ENCODE data around the gene XPNPEP2. TPM values are rescaled to one million over a fixed set of nuclear protein-coding genes. Genes with fewer than 3 reads are reported as not detected.
A peak's percentile ranks its signal among the peaks of the same experiment; 100 is the strongest.

The XPNPEP2 gene
- total RNA-seq, 1 donor = not detected

- Histone ChIP-seq H3K27me3 (ENCODE audit: insufficient read depth, low read length) (no peaks in the 10 kb centered on the region), H2AFZ (ENCODE audit: low read length) (no peak overlapping the region), H4K20me1 (ENCODE audit: insufficient read depth, low read length) (no peaks in the 10 kb centered on the region), H3K36me3 (ENCODE audit: insufficient read depth, low read length) (no peaks in the 10 kb centered on the region), H3K9me3 (ENCODE audit: low read depth, low read length) (no peaks in the 10 kb centered on the region), H3K4me3 (ENCODE audit: insufficient read depth, low read length) (no peak overlapping the region), H3K27ac (ENCODE audit: low read depth, low read length) (no peak overlapping the region), H3K4me1 (ENCODE audit: insufficient read depth, low read length) (no peaks in the 10 kb centered on the region), H3K79me2 (ENCODE audit: insufficient read depth, low read length) (no peaks in the 10 kb centered on the region), H3K4me2 (ENCODE audit: insufficient read depth, low read length) (no peak overlapping the region)
- DNase-seq (ENCODE audit: insufficient read length, low spot score, missing footprints) = peak; percentile 34
- TF ChIP-seq CTCF (IDR thresholded peaks at IDR 0.05; ENCODE audit: extremely low read depth, low read depth, low read length) = no peak
These were observed 54.0 kb downstream of the XPNPEP2 start for GRCh38 chrX:129792586-129793291.

- H3K27me3 ChIP-seq (ENCODE audit: insufficient read depth, low read length) = no peaks in the 10 kb centered on the region
- H3K4me1 ChIP-seq (ENCODE audit: insufficient read depth, low read length) = no peaks in the 10 kb centered on the region
- no peaks in the 10 kb centered on the region for H4K20me1 ChIP-seq (ENCODE audit: insufficient read depth, low read length)
- no peak overlapping the region for H3K4me3 ChIP-seq (ENCODE audit: insufficient read depth, low read length)
- no peak for TF ChIP-seq CTCF (IDR thresholded peaks at IDR 0.05; ENCODE audit: extremely low read depth, low read depth, low read length)
- H3K9me3 ChIP-seq (ENCODE audit: low read depth, low read length) = no peaks in the 10 kb centered on the region
- H3K4me2 ChIP-seq (ENCODE audit: insufficient read depth, low read length) = no peak overlapping the region
- H3K27ac ChIP-seq (ENCODE audit: low read depth, low read length) = no peak overlapping the region
- no peak overlapping the region for H2AFZ ChIP-seq (ENCODE audit: low read length)
- H3K36me3 ChIP-seq (ENCODE audit: insufficient read depth, low read length) = no peaks in the 10 kb centered on the region
- peak; percentile 58 for DNase-seq (ENCODE audit: insufficient read length, low spot score, missing footprints)
- H3K79me2 ChIP-seq (ENCODE audit: insufficient read depth, low read length) = no peaks in the 10 kb centered on the region
These were observed 54.9 kb downstream of the XPNPEP2 start for GRCh38 chrX:129793604-129794191.

- Histone ChIP-seq H3K9me3 (ENCODE audit: low read depth, low read length) (no peaks in the 10 kb centered on the region), H3K4me3 (ENCODE audit: insufficient read depth, low read length) (no peak overlapping the region), H3K36me3 (ENCODE audit: insufficient read depth, low read length) (no peaks in the 10 kb centered on the region), H3K27ac (ENCODE audit: low read depth, low read length) (no peak overlapping the region), H4K20me1 (ENCODE audit: insufficient read depth, low read length) (no peaks in the 10 kb centered on the region), H3K4me1 (ENCODE audit: insufficient read depth, low read length) (no peaks in the 10 kb centered on the region), H3K4me2 (ENCODE audit: insufficient read depth, low read length) (no peak overlapping the region), H3K79me2 (ENCODE audit: insufficient read depth, low read length) (no peaks in the 10 kb centered on the region), H3K27me3 (ENCODE audit: insufficient read depth, low read length) (no peaks in the 10 kb centered on the region), H2AFZ (ENCODE audit: low read length) (no peak overlapping the region)
- TF ChIP-seq CTCF (IDR thresholded peaks at IDR 0.05; ENCODE audit: extremely low read depth, low read depth, low read length) = no peak
- peak; percentile 42 for DNase-seq (ENCODE audit: insufficient read length, low spot score, missing footprints)
These were observed 56.8 kb downstream of the XPNPEP2 start for GRCh38 chrX:129795584-129795983.

GRCh38 chrX:129797251-129797906 is 58.6 kb downstream of the XPNPEP2 start:
- Histone ChIP-seq H3K36me3 (ENCODE audit: insufficient read depth, low read length) (no peaks in the 10 kb centered on the region), H3K4me1 (ENCODE audit: insufficient read depth, low read length) (no peaks in the 10 kb centered on the region), H3K27ac (ENCODE audit: low read depth, low read length) (no peak overlapping the region), H3K9me3 (ENCODE audit: low read depth, low read length) (no peaks in the 10 kb centered on the region), H4K20me1 (ENCODE audit: insufficient read depth, low read length) (no peaks in the 10 kb centered on the region), H2AFZ (ENCODE audit: low read length) (no peak overlapping the region), H3K4me2 (ENCODE audit: insufficient read depth, low read length) (no peak overlapping the region), H3K27me3 (ENCODE audit: insufficient read depth, low read length) (no peaks in the 10 kb centered on the region), H3K4me3 (ENCODE audit: insufficient read depth, low read length) (no peak overlapping the region), H3K79me2 (ENCODE audit: insufficient read depth, low read length) (no peaks in the 10 kb centered on the region)
- DNase-seq (ENCODE audit: insufficient read length, low spot score, missing footprints) = peak; percentile 52
- TF ChIP-seq CTCF (IDR thresholded peaks at IDR 0.05; ENCODE audit: extremely low read depth, low read depth, low read length) = no peak
